DMS 273 (cell line): ENCODE data around the gene TUBB4A.
"Not testable (repeated sequence)": the region's sequence is repeated elsewhere in the genome, so short reads cannot be mapped to it uniquely, and the experiment has no call there.

Experiments
- DNase-seq: peaks from one replicate; lab custom pipeline; 2025; ENCODE audit not compliant: unreplicated experiment; lab: John Stamatoyannopoulos, UW

TUBB4A gene

DNA sequence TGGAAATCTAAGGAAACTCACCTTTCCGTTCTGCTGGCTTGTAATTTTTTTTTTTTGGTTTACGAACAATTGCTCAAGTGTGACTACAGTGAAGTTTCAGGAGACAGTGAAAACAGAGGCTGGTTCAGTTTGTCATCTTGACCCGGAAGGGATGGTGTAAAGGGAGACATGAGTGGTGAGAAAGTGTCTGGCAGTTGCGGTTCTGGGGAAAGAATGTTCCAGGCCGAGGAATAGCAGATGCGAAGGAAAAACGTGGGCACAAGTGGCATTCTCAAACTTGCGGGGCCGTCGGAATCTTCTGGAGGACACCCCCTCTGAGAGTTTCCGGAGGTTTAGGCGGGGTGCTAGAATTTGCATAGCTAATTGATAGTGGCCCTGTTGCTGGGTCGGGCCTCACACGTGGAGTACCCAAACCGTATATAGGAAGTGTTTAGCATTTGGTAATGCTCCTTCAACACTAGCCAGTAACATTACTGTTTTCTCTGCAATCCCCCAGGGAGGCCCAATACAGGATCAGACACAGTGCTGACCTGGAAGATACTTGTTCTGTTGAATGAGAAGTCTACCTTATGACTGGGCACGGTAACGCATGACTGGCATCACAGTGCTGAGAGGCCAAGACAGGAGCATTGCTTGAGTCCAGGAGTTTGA lies 25.9 kb upstream of the TUBB4A start:
- DNase-seq = no peak

DNA sequence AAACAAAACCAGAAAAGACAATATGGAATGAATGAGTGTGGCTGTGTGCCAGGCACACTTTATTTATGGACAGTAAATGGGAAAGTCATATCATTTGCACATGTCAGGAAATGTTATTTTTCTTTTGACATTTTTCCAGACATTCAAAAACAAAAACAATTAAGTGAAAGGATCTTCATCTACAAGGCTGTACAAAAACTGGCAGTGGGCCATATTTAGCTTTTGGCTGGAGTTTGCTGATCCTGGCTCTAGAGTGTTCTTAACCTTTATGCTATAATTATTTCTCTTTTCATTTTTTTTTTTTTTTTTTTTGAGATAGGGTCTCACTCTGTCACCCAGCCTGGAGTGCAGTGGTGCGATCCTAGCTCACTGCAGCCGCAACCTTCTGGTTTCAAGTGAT lies 22.2 kb upstream of the TUBB4A start:
- DNase-seq = peak; percentile 19

DNA sequence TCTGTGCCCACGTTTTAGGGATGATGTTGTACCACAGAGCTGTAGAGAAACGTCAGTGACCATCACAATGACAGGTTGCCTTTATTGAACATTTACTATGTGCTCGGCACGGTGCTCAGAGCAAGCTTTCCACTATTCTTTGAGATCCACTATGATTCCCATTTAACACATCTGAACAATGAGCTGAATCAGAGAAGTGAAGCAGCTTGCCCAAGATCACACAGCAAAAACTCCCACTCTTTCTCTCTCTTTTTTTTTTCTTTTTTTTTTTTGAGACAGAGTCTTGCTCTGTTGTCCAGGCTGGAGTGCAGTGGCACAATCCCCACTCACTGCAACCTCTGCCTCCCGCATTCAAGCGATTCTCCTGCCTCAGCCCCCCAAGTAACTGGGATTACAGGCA lies 20.6 kb upstream of the TUBB4A start:
- DNase-seq = no peak

DNA sequence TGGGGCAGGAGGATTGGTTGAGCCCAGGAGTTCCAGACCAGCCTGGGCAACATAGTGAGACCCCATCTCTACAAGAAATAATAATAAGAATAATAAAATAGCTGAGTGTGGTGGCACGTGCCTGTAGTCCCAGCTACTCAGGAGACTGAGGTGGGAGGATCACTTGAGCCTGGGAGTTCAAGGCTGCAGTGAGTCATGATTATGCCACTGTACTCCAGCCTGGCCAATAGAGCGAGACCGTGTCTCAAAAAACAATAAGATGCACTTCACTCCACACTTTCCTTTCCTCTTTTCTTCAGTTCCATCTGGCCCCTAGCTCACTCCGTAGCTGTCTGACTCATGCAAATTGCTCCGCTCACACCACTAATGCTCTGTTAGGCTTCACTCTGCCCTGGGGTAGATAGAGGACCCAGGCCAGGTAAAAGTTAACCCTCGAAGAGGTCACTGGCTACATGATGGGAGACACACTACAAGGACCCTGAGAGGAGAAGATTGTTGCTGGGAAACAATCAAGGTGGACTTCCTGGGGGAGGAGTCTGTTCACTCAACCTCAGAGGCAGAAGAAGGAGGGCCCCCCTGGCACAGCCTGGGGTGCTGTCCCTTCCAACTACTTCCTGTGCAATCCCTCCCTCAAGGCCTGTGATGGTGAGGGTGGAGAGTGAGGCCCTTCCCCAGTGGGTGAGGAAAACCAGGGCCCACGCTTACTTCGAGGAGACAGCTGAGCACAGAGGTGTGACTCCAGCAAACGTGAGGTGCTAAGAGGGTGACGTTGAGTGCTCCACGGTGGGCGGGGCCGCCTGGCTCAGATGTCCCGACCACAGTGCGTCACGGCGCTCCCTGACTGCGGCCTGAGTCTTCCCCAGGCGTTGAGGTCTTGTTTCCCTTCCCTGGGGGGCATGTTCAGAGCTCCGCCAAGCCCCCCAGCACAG lies 19.9 kb upstream of the TUBB4A start:
- no peak for DNase-seq

DNA sequence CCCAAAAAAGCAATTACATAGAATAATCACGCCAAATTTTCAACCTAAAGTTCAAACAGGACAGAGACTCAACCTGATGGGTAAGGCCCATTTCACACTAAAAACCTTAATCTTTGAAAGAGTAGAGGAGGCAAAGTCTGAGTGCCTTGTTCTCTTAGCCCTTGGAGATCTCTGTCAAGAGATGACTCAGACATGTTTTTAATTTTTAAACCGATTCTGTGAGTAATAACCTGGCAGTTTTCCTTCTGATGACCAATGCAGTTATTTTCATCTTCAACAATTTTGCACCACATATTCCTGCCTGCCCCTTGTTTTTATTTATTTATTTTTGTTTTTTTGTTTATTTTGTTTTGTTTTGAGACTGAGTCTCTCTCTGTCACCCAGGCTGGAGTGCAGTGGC lies 17.2 kb upstream of the TUBB4A start:
- no peak for DNase-seq

DNA sequence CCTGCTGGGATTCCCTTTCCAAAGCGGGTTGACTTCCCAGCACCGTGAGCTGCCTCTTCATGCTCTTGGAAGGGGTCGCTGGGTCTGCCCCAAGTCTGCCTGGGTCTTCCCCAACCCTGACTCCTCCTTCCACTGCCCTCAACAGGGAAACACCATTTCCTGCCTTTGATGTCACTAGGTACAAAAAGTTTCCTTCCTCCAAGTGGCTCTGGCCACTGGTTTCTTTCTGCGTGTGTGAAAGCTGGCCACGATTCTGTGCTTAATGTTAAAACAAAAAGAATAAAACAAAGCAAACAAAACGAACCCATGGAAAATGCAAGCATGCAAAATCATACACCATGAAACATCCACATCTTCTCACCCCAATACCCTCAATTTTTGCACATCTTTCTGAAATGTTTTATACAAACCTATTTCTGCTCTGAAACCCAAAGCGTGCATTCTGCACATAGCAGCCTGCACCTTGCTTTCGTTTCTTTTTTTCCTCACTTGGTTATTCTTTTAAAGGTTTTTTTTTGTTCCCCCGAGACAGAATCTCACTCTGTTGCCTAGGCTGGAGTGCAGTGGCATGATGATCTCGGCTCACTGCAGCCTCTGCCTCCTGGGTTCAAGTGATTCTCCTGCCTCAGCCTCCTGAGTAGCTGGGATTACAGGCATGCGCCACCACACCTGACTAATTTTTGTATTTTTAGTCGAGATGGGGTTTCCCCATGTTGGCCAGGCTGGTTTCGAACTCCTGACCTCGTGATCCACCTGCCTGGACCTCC lies 16.2 kb upstream of the TUBB4A start:
- DNase-seq = no peak

DNA sequence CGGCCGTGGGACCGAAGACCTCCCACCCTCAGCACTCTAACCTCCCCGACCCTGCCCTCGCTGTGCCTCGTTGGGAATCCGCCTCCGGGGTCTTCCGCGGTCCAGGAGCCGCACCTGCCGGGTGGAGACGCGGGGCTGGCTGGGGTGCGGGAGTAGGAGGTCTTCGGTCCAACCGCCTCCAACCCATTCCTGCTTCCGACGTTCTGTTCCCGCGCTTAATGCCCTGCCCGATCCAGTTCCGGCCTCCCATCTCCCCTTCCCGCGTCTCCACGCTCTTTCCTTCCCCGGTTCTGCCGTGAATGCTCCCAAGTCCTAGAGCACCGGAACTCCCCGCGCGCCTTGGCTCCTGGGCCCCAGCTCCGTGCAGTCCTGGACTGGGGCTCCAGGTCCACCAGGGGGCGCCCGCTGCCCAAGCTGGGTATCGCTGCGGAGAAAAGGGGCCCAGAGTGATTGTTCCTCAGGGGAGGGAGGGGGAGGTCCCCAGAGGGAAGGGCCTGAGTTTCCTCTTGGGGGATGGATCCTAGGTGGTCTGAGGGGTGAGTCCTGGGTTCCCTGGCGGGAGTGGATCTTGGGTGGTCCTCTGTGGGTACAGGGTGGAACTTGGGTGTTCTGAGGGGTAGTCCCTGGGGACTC lies 14.7 kb upstream of the TUBB4A start:
- peak; percentile 96 for DNase-seq

DNA sequence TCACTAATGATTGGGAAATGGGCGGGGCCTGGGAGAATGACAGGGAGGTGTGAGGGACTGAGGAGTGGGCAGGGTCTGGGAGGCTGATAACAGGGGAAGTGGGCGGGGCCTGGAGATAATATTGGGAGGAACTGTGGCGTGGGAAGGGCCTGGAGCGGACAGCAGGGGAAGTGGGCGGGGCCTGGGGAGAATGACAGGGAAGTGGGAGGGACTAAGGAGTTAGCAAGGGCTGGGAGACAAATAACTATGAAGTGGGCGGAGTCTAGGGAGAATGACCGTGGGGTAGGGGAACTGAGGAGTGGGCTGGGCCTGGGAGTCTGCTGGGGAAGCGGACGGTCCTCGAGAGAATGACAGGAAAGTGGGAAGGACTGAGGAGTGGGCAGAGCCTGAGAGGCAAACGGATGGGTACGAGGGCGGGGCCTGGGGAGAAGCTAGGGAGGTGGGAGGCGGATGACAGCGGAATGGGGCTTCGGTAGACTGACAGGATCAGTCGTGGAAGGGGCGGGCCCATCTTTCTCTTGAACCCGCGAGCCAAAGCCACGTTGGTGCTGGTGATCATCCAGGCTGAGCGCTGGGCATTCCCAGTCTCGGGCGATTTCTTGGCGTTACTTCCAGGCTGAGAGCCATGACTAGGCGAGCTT lies 14.0 kb upstream of the TUBB4A start:
- DNase-seq = peak; percentile 90

DNA sequence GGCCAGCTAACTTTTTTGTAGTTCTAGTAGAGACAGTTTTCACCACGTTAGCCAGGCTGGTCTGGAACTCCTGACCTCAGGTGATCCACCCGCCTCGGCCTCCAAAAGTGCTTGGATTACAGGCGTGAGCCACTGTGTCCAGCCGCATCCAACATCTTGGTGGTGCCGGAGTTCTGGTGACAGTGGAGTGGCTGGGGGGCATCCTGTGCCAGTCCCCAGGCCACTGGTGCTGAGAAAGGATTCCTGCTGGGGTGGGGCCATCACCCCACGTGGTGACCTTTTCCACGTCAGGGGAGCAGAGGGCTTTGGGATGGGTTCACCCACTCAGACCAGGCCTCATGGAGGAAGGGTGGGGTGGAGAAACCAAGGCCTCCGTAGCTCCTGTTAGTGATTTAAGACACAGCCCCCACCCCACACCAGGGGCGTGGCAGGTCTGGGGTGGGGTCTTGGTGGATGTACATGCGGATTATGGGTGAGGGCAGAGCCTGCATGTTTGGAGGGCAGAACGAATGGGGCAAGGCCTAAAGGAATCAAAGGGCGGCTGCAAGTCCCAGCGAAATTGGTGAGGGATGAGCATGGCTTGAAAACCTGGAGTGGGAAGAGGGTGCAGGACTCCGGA lies 12.9 kb upstream of the TUBB4A start:
- no peak for DNase-seq

DNA sequence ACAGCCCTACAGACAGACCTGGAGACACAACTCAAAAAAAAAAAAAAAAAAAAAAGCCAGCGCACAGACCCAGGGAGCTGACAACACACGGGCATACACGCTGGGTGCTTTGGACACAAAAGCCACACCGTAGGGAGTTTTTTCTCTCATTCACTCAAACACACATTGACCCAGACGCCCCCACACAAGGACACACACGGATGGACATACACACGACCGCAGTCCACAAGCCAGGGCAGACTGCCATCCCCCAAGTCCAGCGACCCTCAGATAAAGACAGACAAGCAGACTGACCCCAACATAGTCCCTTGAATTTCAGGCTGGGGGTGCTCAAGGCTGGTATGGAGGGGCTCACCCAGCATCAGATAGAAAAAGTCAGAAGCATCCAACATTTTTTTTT lies 12.0 kb upstream of the TUBB4A start:
- DNase-seq = no peak

DNA sequence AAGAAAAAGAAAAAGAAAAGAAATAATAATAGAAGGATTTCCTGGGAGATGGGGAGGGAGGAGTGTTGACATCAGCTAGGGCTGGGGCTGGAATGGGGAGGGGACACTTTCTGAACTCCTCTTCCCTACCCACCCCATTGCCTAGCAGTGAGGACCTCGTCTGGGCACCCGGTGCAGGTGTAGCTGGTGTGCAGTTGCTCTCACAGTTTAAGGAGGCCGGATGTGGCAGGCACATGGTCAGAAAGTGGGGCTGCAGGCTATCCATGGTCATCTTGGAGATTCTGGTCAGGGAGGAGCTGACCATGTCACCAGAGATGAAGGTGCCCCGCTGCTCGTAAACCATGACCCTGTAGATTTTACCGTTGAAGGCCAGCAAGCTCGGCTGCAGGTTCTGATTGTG lies 8.5 kb upstream of the TUBB4A start:
- DNase-seq = no peak

DNA sequence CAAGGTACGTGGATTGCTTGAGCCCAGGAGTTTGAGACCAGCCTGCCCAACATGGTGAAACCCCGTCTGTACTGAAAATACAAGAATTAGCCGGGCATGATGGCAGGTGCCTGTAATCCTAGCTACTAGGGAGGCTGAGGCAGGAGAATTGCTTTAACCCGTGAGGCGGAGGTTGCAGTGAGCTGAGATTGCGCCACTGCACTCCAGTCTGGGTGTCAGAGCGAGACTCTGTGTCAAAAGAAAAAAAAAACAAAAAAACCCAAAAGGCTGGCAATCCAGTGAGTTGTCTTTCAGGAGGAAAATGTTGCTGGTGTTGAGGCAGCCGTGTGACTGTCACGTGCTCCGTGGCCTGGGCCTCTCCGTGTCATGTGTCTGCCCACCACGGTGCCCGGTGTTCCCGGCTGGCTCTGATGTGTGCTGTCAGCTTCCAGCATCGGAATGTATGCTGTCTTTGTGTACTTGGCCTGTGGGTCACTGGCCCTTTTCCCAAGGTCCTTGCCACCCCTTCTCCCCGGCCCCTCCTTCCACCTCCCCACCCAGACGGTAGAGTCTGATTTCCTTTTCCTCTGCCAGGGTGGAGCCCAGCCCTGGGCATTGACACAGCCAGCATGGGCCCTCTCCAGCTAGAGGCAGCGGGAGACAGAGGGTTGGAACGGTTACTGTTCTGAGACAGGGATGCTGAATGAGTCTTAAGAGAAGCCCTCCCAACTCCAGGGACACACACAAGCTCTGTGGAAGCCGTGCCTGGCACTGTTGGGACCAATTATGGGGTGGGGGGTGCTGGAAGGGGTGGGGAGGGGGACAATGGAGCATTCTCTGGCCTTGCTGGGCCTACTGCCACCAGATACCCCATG lies 7.2 kb upstream of the TUBB4A start:
- DNase-seq = no peak

DNA sequence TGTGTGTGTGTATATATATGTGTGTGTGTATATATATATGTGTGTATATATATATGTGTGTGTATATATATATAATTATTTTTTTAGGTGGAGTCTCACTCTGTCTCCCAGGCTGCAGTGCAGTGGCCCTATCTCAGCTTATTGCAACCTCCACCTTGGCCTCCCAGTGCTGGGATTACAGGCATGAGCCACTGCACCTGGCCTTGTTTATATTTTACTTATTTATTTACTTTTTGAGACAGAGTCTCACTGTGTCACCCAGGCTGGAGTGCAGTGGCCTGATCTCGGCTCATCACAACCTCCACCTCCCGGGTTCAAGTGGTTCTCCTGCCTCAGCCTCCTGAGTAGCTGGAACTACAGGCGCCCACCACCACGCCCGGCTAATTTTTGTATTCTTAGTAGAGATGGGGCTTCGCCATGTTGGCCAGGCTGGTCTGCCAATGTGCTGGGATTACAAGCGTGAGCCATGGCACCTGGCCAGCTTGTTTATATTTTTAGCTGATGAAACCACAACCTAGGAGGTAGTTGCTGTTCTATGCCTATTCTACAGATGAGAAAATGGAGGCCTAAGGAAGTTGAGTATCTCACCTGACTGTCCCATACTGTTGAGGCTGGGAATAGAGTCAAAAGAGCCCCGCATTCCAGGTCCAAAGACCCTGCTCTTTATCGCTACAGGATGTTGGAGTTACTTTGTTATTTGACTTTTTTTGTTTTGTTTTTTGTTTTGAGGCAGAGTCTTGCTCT lies 6.1 kb upstream of the TUBB4A start:
- not testable (repeated sequence) for DNase-seq

DNA sequence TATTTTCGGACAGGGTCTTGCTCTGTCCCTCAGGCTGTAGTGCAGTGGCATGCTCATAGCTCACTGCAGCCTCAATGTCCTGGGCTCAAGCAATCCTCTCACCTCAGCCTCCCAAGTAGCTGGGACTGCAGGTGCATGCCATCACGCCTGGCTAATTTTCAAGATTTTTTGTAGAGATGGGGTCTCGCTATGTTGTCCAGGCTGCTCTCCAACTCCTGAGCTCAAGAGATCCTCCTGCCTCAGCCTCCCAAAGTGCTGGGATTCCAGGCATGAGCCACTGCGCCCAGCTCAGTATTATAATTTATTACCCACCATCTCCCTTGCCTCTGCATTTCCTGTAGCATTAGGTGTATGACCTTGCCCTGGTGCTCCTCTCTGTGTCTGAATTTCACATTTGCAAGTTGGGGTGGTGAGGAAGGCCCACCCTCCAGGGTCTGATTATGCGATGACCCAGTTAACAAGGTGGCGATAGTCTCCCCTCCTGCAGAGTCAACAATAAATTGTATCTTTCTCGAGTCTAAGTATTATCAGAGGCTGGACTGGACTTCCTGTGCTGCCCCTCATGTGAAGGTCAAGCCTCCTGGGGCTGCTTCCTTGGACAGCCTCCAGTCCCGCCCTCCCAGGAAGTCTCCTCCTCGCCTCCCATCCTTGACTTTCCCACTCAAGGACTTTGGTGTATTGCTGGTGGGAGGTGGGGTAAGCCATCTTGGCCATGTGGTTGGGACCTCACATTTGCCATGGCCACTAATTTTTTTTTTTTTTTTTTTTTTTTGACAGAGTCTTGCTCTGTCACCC lies 1.5 kb upstream of the TUBB4A start:
- DNase-seq = no peak

DNA sequence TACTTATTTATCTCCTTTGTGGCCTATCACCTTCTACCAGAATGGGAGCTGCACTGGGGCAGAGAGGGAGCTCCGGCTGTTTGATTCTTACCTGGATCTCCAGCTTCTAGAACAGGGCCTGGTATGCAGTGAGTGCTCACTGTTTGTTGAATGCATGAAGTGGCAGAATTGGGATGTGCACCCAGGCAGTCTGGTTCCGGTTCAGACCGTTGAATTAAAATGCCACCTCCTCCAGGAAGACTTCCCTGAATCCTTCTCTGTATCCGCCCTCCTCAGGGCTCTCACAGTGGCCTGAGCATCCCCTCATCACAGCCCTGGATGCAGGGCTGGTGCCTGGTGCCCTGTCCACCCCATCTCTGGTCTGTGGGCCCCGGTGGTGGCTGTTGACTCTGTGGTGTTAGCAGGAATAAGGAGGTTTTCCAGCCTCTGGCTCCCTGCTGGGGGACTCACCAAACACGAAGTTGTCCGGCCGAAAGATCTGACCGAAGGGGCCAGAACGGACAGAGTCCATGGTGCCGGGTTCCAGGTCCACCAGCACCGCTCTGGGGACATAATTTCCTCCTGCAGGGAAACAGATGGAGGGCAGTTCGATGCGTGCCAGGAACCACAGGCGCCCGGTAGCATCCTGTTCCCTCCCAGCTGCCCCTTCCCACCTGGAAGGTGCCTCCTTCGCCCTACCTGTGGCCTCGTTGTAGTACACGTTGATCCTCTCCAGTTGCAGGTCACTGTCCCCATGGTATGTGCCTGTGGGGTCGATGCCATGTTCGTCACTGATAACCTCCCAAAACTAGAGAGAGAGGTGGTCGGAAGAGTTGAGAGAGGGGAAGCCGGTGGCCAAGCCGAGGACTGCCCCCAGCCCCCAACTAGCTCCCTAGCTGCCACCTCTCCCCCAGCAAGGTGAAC lies 1.0 kb downstream of the TUBB4A start:
- DNase-seq = no peak

DNA sequence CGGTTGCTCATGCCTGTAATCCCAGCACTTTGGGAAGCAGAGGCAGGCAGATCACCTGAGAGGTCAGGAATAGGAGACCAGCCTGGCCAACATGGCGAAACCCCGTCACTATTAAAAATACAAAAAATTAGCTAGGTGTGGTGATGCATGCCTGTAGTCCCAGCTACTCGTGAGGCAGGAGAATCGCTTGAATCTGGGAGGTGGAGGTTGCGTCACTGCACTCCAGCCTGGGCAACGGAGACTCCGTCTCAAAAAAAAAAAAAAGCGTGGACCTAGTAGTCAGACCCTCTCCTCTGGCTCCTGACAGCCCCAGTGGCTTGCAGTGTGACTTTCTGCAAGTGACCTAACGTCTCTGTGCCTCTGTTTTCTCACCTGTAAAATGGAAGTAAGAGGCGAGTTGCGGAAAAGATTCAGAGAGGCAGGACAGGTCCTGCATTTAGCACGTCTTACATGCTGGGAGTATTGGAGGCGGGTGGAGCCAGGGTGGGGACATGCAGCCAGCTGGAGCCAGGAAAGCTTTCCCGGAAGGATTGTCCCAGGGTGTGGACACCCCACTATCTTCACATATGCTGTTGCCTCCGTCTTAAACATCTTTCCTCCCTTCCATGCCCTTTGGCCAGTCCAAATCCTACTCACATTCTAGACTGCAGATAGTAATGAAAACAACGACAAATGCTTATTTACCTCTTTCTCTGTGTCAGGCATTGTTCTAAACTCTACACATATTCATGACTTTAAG lies 2.9 kb downstream of the TUBB4A start:
- DNase-seq = no peak
